ENCODE measurements around the gene ESYT2. TPM values are rescaled to one million over a fixed set of nuclear protein-coding genes. Genes with fewer than 3 reads are reported as not detected.

ESYT2 gene
- polyA plus RNA-seq, 1 of the 3 experiments (the other 2 are of a cell fraction) = 34.2 TPM

GRCh38 chr7:158743219-158743618 lies 86.1 kb downstream of the ESYT2 start:
- Histone ChIP-seq H3F3A (replicated peaks; ENCODE audit: insufficient read depth) (peaks cover 7% of the 10 kb centered on the region), H3K27ac (ENCODE audit: low read depth in 2 of 2, low read length in 1 of 2) (no peak overlapping the region), H3K9me2 (no peaks in the 10 kb centered on the region), H3K4me3 (ENCODE audit: low read depth in 2 of 2, low read length in 1 of 2) (no peak overlapping the region), H3K27me3 (ENCODE audit: insufficient read depth) (no peaks in the 10 kb centered on the region), H3K4me2 (no peak overlapping the region), H3K4me1 (ENCODE audit: control insufficient read depth in 1 of 2, insufficient read depth in 2 of 2, low read depth in 1 of 2, low read length in 1 of 2) (no peaks in the 10 kb centered on the region), H3K9me3 (no peaks in the 10 kb centered on the region), H3K9ac (no peak overlapping the region), H4K20me1 (ENCODE audit: insufficient read depth) (no peaks in the 10 kb centered on the region), H3K79me2 (ENCODE audit: insufficient read depth) (no peaks in the 10 kb centered on the region), H3K36me3 (replicated peaks in 1 of 2; ENCODE audit: control insufficient read depth in 1 of 2, insufficient read depth in 2 of 2, low read length in 1 of 2) (peaks cover 62 to 88% of the 10 kb centered on the region in 2 experiments), H2AFZ (ENCODE audit: low read depth) (no peak overlapping the region)
- ChIA-PET CTCF (interaction anchor here (2.4 kb wide), 1 partner anchor 10 kb away, joined by 7 read pairs; no protein-coding TSS in a partner anchor), POLR2A (no interaction called here)
- no peak for TF ChIP-seq FOXM1 (IDR thresholded peaks at IDR 0.05; ENCODE audit: low read depth)
- no peak for TF ChIP-seq GABPA (IDR thresholded peaks at IDR 0.05; ENCODE audit: low read depth)
- TF ChIP-seq RXRA (IDR thresholded peaks at IDR 0.05; ENCODE audit: borderline replicate concordance, low read depth) = no peak
- TF ChIP-seq RFX5 (IDR thresholded peaks at IDR 0.05; ENCODE audit: low read length) = no peak
- TF ChIP-seq, protein P1, sequence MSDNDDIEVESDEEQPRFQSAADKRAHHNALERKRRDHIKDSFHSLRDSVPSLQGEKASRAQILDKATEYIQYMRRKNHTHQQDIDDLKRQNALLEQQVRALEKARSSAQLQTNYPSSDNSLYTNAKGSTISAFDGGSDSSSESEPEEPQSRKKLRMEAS (IDR thresholded peaks at IDR 0.05; ENCODE audit: low read depth) = no peak
- TF ChIP-seq CHD2 (IDR thresholded peaks at IDR 0.05; ENCODE audit: low read length, partially characterized antibody) = no peak
- TF ChIP-seq EZH2phosphoT487 (IDR thresholded peaks at IDR 0.05; ENCODE audit: borderline replicate concordance, low read depth) = no peak
- TF ChIP-seq PBX3 (IDR thresholded peaks at IDR 0.05) = no peak
- TF ChIP-seq MXI1 (IDR thresholded peaks at IDR 0.05; ENCODE audit: low read depth, low read length) = no peak
- TF ChIP-seq TCF12 (IDR thresholded peaks at IDR 0.05) = no peak
- TF ChIP-seq TAF1 (IDR thresholded peaks at IDR 0.05; ENCODE audit: borderline replicate concordance, low read depth, low read length) = no peak
- TF ChIP-seq RAD21 (IDR thresholded peaks at IDR 0.05; ENCODE audit: low read length) = no peak
- TF ChIP-seq IRF3 (IDR thresholded peaks at IDR 0.05; ENCODE audit: low read depth, low read length) = no peak
- DNase-seq = no peak
- 95% methylated on average over 17 of the region's 17 CpGs for WGBS (ENCODE audit: low lambda C conversion rate)

DNA sequence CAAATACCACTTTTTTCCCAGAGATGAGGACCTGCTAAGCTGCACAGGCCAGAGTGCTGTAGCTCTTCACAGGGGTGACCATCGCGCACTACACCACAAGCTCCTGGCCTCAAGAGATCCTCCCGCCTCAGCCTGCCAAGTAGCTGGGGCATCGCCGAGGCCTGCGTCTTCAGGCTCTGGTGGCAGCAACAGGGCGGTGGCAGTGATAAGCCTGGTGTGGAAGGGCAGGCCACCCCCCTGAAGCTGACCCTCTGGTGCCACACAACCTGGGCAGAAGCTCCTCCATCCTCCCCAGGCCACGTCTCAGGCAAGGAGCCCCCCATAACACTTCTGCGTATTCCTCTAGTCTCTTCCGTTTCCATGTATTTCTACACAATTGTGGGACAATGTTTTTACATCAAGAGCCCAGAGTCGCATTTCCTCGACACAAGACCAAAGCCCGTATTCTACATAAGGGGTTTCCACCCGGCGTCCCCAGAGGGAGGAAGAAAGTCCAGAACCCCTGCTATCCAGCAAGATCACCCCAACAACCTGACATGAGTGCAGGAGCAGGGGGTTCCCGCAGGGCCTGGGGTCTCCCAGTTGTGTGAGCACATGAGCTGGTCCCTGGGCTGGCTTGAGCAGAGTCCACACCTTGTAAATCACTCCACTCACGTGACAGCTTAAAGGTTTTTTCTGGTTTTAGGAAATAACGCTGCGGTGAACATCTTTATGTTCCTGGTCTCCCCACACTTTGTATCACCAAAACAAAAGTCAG lies 87.1 kb downstream of the ESYT2 start:
- DNase-seq = no peak
- TF ChIP-seq JUND (IDR thresholded peaks at IDR 0.05) (no peak), GABPA (IDR thresholded peaks at IDR 0.05; ENCODE audit: low read depth) (no peak), PBX3 (IDR thresholded peaks at IDR 0.05) (no peak), REST (IDR thresholded peaks at IDR 0.05; ENCODE audit: low read depth, low read length) (no peak), ELF1 (IDR thresholded peaks at IDR 0.05) (no peak), NRF1 (IDR thresholded peaks at IDR 0.05; ENCODE audit: low read depth, low read length) (no peak)
- TF ChIP-seq, protein P1 (IDR thresholded peaks at IDR 0.05; ENCODE audit: low read depth) = no peak
- TF ChIP-seq, protein P2, sequence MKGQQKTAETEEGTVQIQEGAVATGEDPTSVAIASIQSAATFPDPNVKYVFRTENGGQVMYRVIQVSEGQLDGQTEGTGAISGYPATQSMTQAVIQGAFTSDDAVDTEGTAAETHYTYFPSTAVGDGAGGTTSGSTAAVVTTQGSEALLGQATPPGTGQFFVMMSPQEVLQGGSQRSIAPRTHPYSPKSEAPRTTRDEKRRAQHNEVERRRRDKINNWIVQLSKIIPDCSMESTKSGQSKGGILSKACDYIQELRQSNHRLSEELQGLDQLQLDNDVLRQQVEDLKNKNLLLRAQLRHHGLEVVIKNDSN (IDR thresholded peaks at IDR 0.05; ENCODE audit: borderline replicate concordance, low read depth) = no peak

More for the DNA sequence above, 87.1 kb downstream of the ESYT2 start:
- Histone ChIP-seq H3K36me3 (replicated peaks in 1 of 2; ENCODE audit: control insufficient read depth in 1 of 2, insufficient read depth in 2 of 2, low read length in 1 of 2) (peaks cover 58 to 82% of the 10 kb centered on the region in 2 experiments), H3K9ac (no peak overlapping the region), H3K27ac (ENCODE audit: low read depth in 2 of 2, low read length in 1 of 2) (no peak overlapping the region), H3K4me1 (ENCODE audit: control insufficient read depth in 1 of 2, insufficient read depth in 2 of 2, low read depth in 1 of 2, low read length in 1 of 2) (no peaks in the 10 kb centered on the region), H2AFZ (ENCODE audit: low read depth) (no peak overlapping the region), H3K79me2 (ENCODE audit: insufficient read depth) (no peaks in the 10 kb centered on the region), H3K9me3 (no peaks in the 10 kb centered on the region), H3F3A (replicated peaks; ENCODE audit: insufficient read depth) (peaks cover 7% of the 10 kb centered on the region), H3K4me2 (no peak overlapping the region), H3K4me3 (ENCODE audit: low read depth in 2 of 2, low read length in 1 of 2) (no peak overlapping the region), H3K9me2 (no peaks in the 10 kb centered on the region), H4K20me1 (ENCODE audit: insufficient read depth) (no peaks in the 10 kb centered on the region), H3K27me3 (ENCODE audit: insufficient read depth) (no peaks in the 10 kb centered on the region)
- ChIA-PET POLR2A (interaction anchor here (0.6 kb wide), 1 partner anchor 16 kb away, joined by 4 read pairs; no protein-coding TSS in a partner anchor), CTCF (interaction anchor here (1.3 to 2.4 kb wide), 3 partner anchors 9 to 46 kb away, joined by 4 to 7 read pairs (median 6); no protein-coding TSS in a partner anchor)
- 97% methylated on average over 19 of the region's 19 CpGs for WGBS (ENCODE audit: low lambda C conversion rate)

Measured in SK-N-SH (cell line).